Stimulated activated naive CD8-positive, alpha-beta T cell treated with anti-CD3 and anti-CD28 coated beads, Interleukin-15, Interleukin-2, amounts not matched to agents 100 ng/mL and 50 ng/mL, for 24 hours (primary cell): Measurements from ENCODE around the gene DPYD.

Source experiments
- H3K27ac Mint-ChIP-seq: one replicate; pipeline ENCODE4 v1.8.0; 2021; ENCODE audit warnings: mild to moderate bottlenecking, mixed read lengths
- H3K27me3 Mint-ChIP-seq: one replicate; pipeline ENCODE4 v1.8.0; 2021; ENCODE audit warnings: mixed read lengths
- H3K36me3 Mint-ChIP-seq: one replicate; pipeline ENCODE4 v1.8.0; 2021; ENCODE audit warnings: low read depth, mixed read lengths
- H3K4me1 Mint-ChIP-seq: one replicate; pipeline ENCODE4 v1.8.0; 2021; ENCODE audit warnings: low read depth, mixed read lengths
- H3K4me3 Mint-ChIP-seq: one replicate; pipeline ENCODE4 v1.8.0; 2021; ENCODE audit warnings: mild to moderate bottlenecking, mixed read lengths
- H3K9me3 Mint-ChIP-seq: one replicate; pipeline ENCODE4 v1.8.0; 2021; ENCODE audit warnings: mixed read lengths

Gene DPYD

DNA sequence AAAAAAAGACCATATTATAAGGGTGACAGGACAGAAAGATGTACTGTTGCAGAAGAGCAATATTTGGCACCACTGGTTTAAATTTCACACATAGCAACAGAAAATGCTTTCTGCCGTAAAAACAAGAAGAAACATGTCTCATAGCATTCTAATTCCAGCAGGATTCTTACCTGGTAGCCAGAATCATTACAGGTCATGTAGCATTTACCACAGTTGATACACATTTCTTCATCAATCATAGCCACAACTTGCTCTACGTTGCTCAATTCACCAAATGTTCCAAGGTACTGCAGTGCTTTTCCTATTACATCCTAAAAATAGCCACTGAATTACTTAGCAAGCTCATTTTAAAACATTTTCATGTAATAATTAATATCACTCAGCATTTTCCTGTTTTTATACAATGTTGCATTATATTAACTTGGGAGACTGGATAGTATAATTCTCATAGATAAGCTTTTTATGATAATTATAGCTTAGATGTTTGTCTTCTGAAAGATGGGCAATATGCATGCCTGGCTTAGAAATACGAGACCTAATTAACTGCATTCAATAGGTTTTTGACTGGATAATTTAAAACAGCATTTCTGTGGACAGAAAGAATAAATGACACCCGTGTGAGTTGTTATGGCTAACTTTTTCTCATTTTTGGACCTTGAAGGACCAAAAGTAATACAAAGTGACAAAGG, 838.5 kb downstream of the DPYD start:
- peaks cover 7% of the 10 kb centered on the region for H3K36me3 Mint-ChIP-seq
- H3K9me3 Mint-ChIP-seq: no peaks in the 10 kb centered on the region
- no peak overlapping the region for H3K27ac Mint-ChIP-seq
- H3K27me3 Mint-ChIP-seq: no peaks in the 10 kb centered on the region
- no peaks in the 10 kb centered on the region for H3K4me1 Mint-ChIP-seq
- H3K4me3 Mint-ChIP-seq: no peak overlapping the region

- Mint-ChIP-seq H3K9me3 (no peaks in the 10 kb centered on the region), H3K27ac (no peak overlapping the region), H3K36me3 (peaks cover 12% of the 10 kb centered on the region), H3K4me3 (no peak overlapping the region), H3K27me3 (no peaks in the 10 kb centered on the region), H3K4me1 (no peaks in the 10 kb centered on the region)
Measured at GRCh38 chr1:97078872-97079271, 842.0 kb downstream of the DPYD start.

DNA sequence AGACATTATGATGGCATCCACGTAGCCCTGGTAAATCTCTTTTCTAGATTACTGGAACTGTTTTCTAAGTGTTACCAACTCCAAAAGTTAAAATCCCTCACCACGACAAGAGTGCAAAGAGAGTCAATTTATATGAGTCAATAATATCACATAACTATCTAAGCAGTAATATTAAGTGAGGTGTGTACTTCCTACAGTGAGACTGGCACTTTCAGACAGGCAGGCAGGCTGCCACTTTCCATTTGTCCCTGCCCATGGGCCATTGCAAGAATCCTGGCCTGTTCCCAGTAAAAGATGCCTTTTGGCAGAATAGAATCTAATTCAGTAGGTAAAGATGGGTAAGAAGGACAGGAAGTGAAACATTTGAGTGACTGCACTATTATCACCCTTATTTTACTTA, 843.6 kb downstream of the DPYD start:
- no peak overlapping the region for H3K27ac Mint-ChIP-seq
- H3K27me3 Mint-ChIP-seq: no peaks in the 10 kb centered on the region
- peaks cover 12% of the 10 kb centered on the region for H3K36me3 Mint-ChIP-seq
- H3K4me3 Mint-ChIP-seq: no peak overlapping the region
- H3K9me3 Mint-ChIP-seq: no peaks in the 10 kb centered on the region
- no peaks in the 10 kb centered on the region for H3K4me1 Mint-ChIP-seq

DNA sequence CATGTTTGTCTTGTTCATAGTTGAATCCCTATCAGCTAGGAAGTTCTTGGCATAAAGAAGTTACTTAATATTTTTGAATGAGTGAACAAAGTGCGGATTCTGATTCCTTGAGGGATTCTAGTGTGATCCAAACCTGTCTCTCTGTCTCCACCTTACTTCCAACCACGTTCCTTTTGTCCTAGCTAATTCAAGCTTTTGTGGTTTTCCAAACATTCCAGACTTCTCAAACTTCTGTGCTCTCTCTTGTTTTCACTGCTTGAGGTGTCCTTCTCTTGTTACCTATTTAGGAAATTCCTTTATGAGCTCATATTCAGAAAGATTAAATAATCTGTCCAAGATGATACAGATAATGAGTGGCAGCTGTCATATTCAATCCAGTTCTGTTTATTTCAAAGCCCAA, 846.1 kb downstream of the DPYD start:
- peaks cover 12% of the 10 kb centered on the region for H3K36me3 Mint-ChIP-seq
- H3K27ac Mint-ChIP-seq: no peak overlapping the region
- no peak overlapping the region for H3K4me3 Mint-ChIP-seq
- H3K9me3 Mint-ChIP-seq: no peaks in the 10 kb centered on the region
- H3K4me1 Mint-ChIP-seq: no peaks in the 10 kb centered on the region
- H3K27me3 Mint-ChIP-seq: no peaks in the 10 kb centered on the region

DNA sequence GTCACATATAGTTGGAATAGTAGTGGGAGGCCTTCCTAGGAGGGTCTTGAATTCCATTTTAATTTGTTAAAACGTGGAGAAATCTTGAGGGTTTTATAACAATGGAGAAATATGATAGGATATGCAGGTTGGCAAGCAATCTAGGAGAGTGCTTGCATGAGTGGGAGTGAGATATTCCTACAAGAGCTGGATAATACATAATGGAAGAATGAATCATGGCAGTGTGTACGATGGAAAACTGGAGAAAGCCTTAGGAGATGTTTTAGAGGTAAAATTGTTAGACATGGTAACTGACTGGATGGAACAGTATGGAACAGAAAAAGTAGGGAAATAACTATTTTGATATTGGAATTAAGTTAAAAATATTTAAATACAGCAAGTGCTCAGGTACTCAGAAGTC, 846.9 kb downstream of the DPYD start:
- Mint-ChIP-seq H3K36me3 (peaks cover 6% of the 10 kb centered on the region), H3K4me1 (no peaks in the 10 kb centered on the region), H3K27ac (no peak overlapping the region), H3K9me3 (no peaks in the 10 kb centered on the region), H3K27me3 (no peaks in the 10 kb centered on the region), H3K4me3 (no peak overlapping the region)

GRCh38 chr1:97073169-97073568, 847.7 kb downstream of the DPYD start:
- no peaks in the 10 kb centered on the region for H3K27me3 Mint-ChIP-seq
- no peak overlapping the region for H3K4me3 Mint-ChIP-seq
- H3K27ac Mint-ChIP-seq: no peak overlapping the region
- H3K36me3 Mint-ChIP-seq: peaks cover 5% of the 10 kb centered on the region
- no peaks in the 10 kb centered on the region for H3K4me1 Mint-ChIP-seq
- H3K9me3 Mint-ChIP-seq: no peaks in the 10 kb centered on the region

- Mint-ChIP-seq H3K4me1 (no peaks in the 10 kb centered on the region), H3K27me3 (no peaks in the 10 kb centered on the region), H3K4me3 (no peak overlapping the region), H3K9me3 (no peaks in the 10 kb centered on the region), H3K27ac (no peak overlapping the region), H3K36me3 (peaks cover 5% of the 10 kb centered on the region)
Measured at GRCh38 chr1:97071173-97071572, 849.7 kb downstream of the DPYD start.

- peaks cover 5% of the 10 kb centered on the region for H3K36me3 Mint-ChIP-seq
- H3K4me3 Mint-ChIP-seq: no peak overlapping the region
- no peaks in the 10 kb centered on the region for H3K9me3 Mint-ChIP-seq
- no peaks in the 10 kb centered on the region for H3K27me3 Mint-ChIP-seq
- H3K27ac Mint-ChIP-seq: peak overlapping the region; percentile 14
- H3K4me1 Mint-ChIP-seq: no peaks in the 10 kb centered on the region
Measured at GRCh38 chr1:97070376-97070775, 850.5 kb downstream of the DPYD start.

DNA sequence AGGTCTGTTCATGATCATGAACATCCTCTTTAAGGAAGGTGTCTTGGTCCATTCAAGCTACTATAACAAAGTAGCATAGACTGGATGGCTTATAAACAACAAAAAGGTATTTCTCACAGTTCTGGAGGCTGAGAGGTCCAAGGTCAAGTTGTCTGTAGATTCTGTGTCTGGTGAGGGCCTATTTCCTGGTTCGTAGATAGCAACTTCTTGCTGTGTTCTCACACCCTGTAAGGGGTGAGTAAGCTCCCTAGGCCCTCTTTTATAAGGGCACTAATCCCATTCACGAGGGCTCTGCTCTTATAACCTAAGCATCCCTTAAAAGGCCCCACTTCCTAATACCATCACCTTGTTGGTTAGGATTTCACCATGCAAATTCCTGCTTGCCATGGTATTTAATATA, 851.5 kb downstream of the DPYD start:
- H3K36me3 Mint-ChIP-seq: no peaks in the 10 kb centered on the region
- no peaks in the 10 kb centered on the region for H3K27me3 Mint-ChIP-seq
- no peaks in the 10 kb centered on the region for H3K9me3 Mint-ChIP-seq
- H3K4me1 Mint-ChIP-seq: no peaks in the 10 kb centered on the region
- no peak overlapping the region for H3K27ac Mint-ChIP-seq
- no peak overlapping the region for H3K4me3 Mint-ChIP-seq

- no peaks in the 10 kb centered on the region for H3K4me1 Mint-ChIP-seq
- no peak overlapping the region for H3K27ac Mint-ChIP-seq
- H3K36me3 Mint-ChIP-seq: no peaks in the 10 kb centered on the region
- H3K9me3 Mint-ChIP-seq: no peaks in the 10 kb centered on the region
- no peak overlapping the region for H3K4me3 Mint-ChIP-seq
- H3K27me3 Mint-ChIP-seq: no peaks in the 10 kb centered on the region
Measured at GRCh38 chr1:97066860-97067259, 854.0 kb downstream of the DPYD start.

DNA sequence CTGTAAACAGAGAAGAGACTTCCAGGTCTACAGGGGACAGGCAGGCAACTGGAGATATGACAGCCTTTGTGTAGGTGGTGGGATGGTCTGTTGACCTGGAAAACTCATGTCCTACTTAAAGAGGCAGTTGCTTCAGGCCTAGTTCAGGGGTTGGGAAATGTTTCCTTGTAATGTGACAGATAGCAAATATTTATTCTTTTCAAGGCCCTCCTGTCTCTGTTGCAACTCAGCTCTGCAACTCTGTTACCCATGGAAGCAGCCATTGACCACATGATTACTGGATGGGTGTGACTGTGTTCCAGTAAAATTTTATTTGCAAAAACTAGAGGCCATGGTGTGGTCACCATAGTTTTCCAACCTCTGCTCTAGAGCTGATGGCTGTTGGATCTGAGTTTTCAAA, 857.3 kb downstream of the DPYD start:
- Mint-ChIP-seq H3K4me3 (no peak overlapping the region), H3K9me3 (peaks cover 4% of the 10 kb centered on the region), H3K27ac (no peak overlapping the region), H3K27me3 (no peaks in the 10 kb centered on the region), H3K4me1 (no peaks in the 10 kb centered on the region), H3K36me3 (no peaks in the 10 kb centered on the region)

- peaks cover 4% of the 10 kb centered on the region for H3K9me3 Mint-ChIP-seq
- H3K27me3 Mint-ChIP-seq: no peaks in the 10 kb centered on the region
Measured at GRCh38 chr1:97061604-97062003, 859.2 kb downstream of the DPYD start.

GRCh38 chr1:97056386-97056785, 864.4 kb downstream of the DPYD start:
- Mint-ChIP-seq H3K27ac (no peak overlapping the region), H3K36me3 (no peaks in the 10 kb centered on the region), H3K4me3 (no peak overlapping the region), H3K4me1 (no peaks in the 10 kb centered on the region), H3K27me3 (no peaks in the 10 kb centered on the region), H3K9me3 (peaks cover 9% of the 10 kb centered on the region)

More at GRCh38 chr1:97061604-97062003, 859.2 kb downstream of the DPYD start:
- Mint-ChIP-seq H3K36me3 (no peaks in the 10 kb centered on the region), H3K27ac (no peak overlapping the region), H3K4me1 (no peaks in the 10 kb centered on the region), H3K4me3 (no peak overlapping the region)

DNA sequence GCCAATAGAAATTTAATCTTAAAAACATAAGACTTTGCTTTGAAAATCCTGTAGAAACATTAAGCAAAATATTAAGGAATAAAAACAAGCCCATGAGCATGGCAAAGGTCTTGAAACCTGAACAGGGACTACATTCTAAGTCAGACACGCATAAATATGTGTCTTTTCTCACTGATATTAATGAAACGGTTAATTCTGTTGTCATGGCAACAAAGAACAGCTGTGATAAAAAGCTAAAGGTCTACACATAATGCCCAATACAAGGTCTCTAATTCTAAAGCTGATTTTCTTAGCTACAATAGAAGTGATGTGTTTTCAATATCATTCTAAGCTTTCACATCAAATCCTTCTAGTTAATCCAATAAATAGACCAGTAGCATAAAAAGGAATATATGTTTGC, 867.6 kb downstream of the DPYD start:
- peaks cover 4% of the 10 kb centered on the region for H3K27me3 Mint-ChIP-seq
- no peak overlapping the region for H3K27ac Mint-ChIP-seq
- H3K4me1 Mint-ChIP-seq: no peaks in the 10 kb centered on the region
- peaks cover 5% of the 10 kb centered on the region for H3K9me3 Mint-ChIP-seq
- H3K36me3 Mint-ChIP-seq: no peaks in the 10 kb centered on the region
- H3K4me3 Mint-ChIP-seq: no peak overlapping the region

DNA sequence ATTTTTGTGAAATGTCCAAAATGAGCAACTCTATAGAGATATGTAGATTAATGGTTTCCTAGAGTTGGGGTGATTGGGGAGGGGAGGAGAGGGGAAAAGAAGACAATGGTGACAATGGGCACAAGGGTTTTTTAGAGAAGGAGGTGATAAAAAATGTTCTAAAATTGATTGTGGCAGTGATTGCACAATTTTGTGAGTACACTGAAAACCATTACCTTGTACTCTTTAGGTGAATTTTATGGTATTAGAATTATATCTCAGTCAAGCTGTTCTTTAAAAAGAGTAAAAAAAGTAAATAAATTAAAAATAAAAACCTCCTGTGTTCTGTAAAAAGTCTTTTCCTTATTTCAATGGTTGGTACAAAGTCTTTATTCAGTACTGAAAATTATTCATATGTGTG, 869.0 kb downstream of the DPYD start:
- Mint-ChIP-seq H3K36me3 (no peaks in the 10 kb centered on the region), H3K27me3 (peaks cover 8% of the 10 kb centered on the region), H3K4me3 (no peak overlapping the region), H3K9me3 (peaks cover 5% of the 10 kb centered on the region), H3K27ac (no peak overlapping the region), H3K4me1 (no peaks in the 10 kb centered on the region)

DNA sequence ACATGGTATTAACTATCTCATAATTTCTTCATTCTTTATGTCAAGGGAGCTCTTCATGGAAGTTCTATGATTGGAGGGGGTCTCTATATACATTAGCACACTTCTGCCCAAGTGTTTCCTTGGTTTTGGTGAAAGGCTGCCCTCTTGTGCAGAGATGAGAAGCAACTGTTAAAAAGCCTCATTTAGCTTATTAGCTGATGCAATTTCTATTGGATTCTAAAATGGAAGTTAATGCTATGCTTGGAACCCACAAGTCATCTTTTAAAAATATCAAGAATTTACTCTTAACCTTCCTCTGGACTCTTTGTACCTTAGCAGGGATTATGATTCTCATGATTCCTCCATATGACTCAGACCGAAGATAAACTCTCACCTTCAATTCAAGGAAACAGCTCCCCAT, 870.3 kb downstream of the DPYD start:
- no peaks in the 10 kb centered on the region for H3K9me3 Mint-ChIP-seq
- H3K4me3 Mint-ChIP-seq: no peak overlapping the region
- no peak overlapping the region for H3K27ac Mint-ChIP-seq
- no peaks in the 10 kb centered on the region for H3K36me3 Mint-ChIP-seq
- H3K4me1 Mint-ChIP-seq: no peaks in the 10 kb centered on the region
- peaks cover 8% of the 10 kb centered on the region for H3K27me3 Mint-ChIP-seq
